Measurements from ENCODE around the gene UBR4.

The UBR4 gene

GRCh38 chr1:19037659-19038058 is 172.4 kb downstream of the UBR4 start:
- no peak overlapping the region for H3K27ac ChIP-seq
- H3K9me3 ChIP-seq: no peaks in the 10 kb centered on the region
- H3K27me3 ChIP-seq: peaks cover 42% of the 10 kb centered on the region
- H3K4me3 ChIP-seq (ENCODE audit: low read depth in 1 of 2, low read length in 1 of 2): no peak overlapping the region
- no peaks in the 10 kb centered on the region for H3K36me3 ChIP-seq
- TF ChIP-seq CTCF (IDR thresholded peaks at IDR 0.05): no peak
- no peaks in the 10 kb centered on the region for H3K4me1 ChIP-seq (ENCODE audit: control insufficient read depth in 1 of 2, insufficient read depth in 1 of 2, low read depth in 1 of 2, low read length in 1 of 2)

GRCh38 chr1:19036813-19037605 is 173.1 kb downstream of the UBR4 start:
- peaks cover 36% of the 10 kb centered on the region for H3K27me3 ChIP-seq
- no peaks in the 10 kb centered on the region for H3K4me1 ChIP-seq (ENCODE audit: control insufficient read depth in 1 of 2, insufficient read depth in 1 of 2, low read depth in 1 of 2, low read length in 1 of 2)
- no peak for TF ChIP-seq CTCF (IDR thresholded peaks at IDR 0.05)

GRCh38 chr1:19036041-19036812 is 173.8 kb downstream of the UBR4 start:
- TF ChIP-seq CTCF (IDR thresholded peaks at IDR 0.05): no peak
- H3K36me3 ChIP-seq: no peaks in the 10 kb centered on the region
- no peaks in the 10 kb centered on the region for H3K4me1 ChIP-seq (ENCODE audit: control insufficient read depth in 1 of 2, insufficient read depth in 1 of 2, low read depth in 1 of 2, low read length in 1 of 2)
- H3K27ac ChIP-seq: no peak overlapping the region
- H3K27me3 ChIP-seq: peaks cover 36% of the 10 kb centered on the region
- H3K4me3 ChIP-seq (ENCODE audit: low read depth in 1 of 2, low read length in 1 of 2): no peak overlapping the region
- H3K9me3 ChIP-seq: no peaks in the 10 kb centered on the region

More at GRCh38 chr1:19036813-19037605, 173.1 kb downstream of the UBR4 start:
- H3K36me3 ChIP-seq: no peaks in the 10 kb centered on the region
- H3K9me3 ChIP-seq: no peaks in the 10 kb centered on the region
- no peak overlapping the region for H3K4me3 ChIP-seq (ENCODE audit: low read depth in 1 of 2, low read length in 1 of 2)
- no peak overlapping the region for H3K27ac ChIP-seq

- no peaks in the 10 kb centered on the region for H3K36me3 ChIP-seq
- no peaks in the 10 kb centered on the region for H3K4me1 ChIP-seq (ENCODE audit: control insufficient read depth in 1 of 2, insufficient read depth in 1 of 2, low read depth in 1 of 2, low read length in 1 of 2)
- no peak for TF ChIP-seq CTCF (IDR thresholded peaks at IDR 0.05)
- H3K4me3 ChIP-seq (ENCODE audit: low read depth in 1 of 2, low read length in 1 of 2): no peak overlapping the region
- no peak overlapping the region for H3K27ac ChIP-seq
- no peaks in the 10 kb centered on the region for H3K9me3 ChIP-seq
- H3K27me3 ChIP-seq: peaks cover 31% of the 10 kb centered on the region
These were observed 174.6 kb downstream of the UBR4 start for GRCh38 chr1:19035377-19036040.

GRCh38 chr1:19034721-19035120 is 175.3 kb downstream of the UBR4 start:
- Histone ChIP-seq H3K4me3 (ENCODE audit: low read depth in 1 of 2, low read length in 1 of 2) (no peak overlapping the region), H3K27me3 (peaks cover 33% of the 10 kb centered on the region), H3K27ac (no peak overlapping the region), H3K9me3 (no peaks in the 10 kb centered on the region), H3K36me3 (no peaks in the 10 kb centered on the region), H3K4me1 (ENCODE audit: control insufficient read depth in 1 of 2, insufficient read depth in 1 of 2, low read depth in 1 of 2, low read length in 1 of 2) (no peaks in the 10 kb centered on the region)
- no peak for TF ChIP-seq CTCF (IDR thresholded peaks at IDR 0.05)

Data from neutrophil (primary cell).